Keratinocyte (primary cell): ENCODE results near the gene FOXD3.

Source experiments
- CTCF ChIP-seq, 3 experiments: IDR thresholded peaks in 1 of 3; conservative IDR thresholded peaks in 1 of 3; optimal IDR thresholded peaks in 1 of 3; 2 replicates in 2 of 3; 3 replicates in 1 of 3; pipeline versions ENCODE3 to v1.5.1; 2011; ENCODE audit warnings: low read length in 3 of 3, mild to moderate bottlenecking in 3 of 3, moderate library complexity in 2 of 3, control low read depth in 1 of 3, inconsistent platforms in 1 of 3; ENCODE audit not compliant: insufficient read depth in 2 of 3; ENCODE audit errors: extremely low read depth in 1 of 3
- EZH2 ChIP-seq: IDR thresholded peaks from one replicate; pipeline ENCODE4 v1.6.1; 2012; ENCODE audit warnings: inconsistent platforms, mild to moderate bottlenecking, low read length, moderate library complexity

DNA sequence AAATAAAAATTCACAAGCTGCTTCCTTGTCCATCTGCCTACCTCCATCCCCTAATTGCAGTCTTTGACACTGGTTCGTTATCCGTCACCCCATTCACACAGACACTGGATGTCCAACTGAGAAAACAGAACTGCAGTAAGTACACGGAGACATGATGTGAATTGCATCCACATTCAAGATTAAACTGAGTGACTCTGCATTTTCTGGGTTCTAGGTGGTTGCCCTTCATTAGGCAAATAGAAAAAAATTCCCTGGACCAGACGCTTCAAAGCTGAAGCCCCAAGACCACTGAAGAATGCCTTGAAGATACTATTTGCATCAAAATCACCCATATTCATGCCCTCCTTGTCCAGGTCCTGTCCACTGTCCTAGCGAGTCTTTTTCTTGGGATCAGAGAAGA, 37.2 kb downstream of the FOXD3 start:
- no peak for TF ChIP-seq EZH2
- no peak for TF ChIP-seq CTCF (optimal IDR thresholded peaks at IDR 0.05 in 1 of 3, IDR thresholded peaks at IDR 0.05 in 1 of 3, conservative IDR thresholded peaks at IDR 0.05 in 1 of 3; ENCODE audit: extremely low read depth in 1 of 3, insufficient read depth in 2 of 3, low read length in 3 of 3)
